BJ (cell line): ENCODE measurements around the gene ADAMTS17. TPM values are rescaled to one million over a fixed set of nuclear protein-coding genes. Genes with fewer than 3 reads are reported as not detected.

ENCODE experiments used
- CTCF ChIA-PET: fragments of 350-600 bp; formaldehyde crosslinking; extraction: SDS; loops from one replicate; lab custom pipeline; 2021; ENCODE audit warnings: antibody characterized with exemption, inconsistent platforms; lab: Yijun Ruan, JAX
- POLR2A ChIA-PET: fragments of 300-600 bp; sonication (Branson Sonifier 250); formaldehyde crosslinking; extraction: SDS; loops from one replicate; lab custom pipeline; 2021; ENCODE audit warnings: antibody characterized with exemption; lab: Charles Lee
- DNase-seq: peaks from one replicate; pipeline ENCODE4 v3.0.0-alpha.2; 2011; ENCODE audit warnings: low read depth
- H3K27me3 ChIP-seq: 2 replicates; pipeline ENCODE4 v1.6.0; 2011; ENCODE audit warnings: low read length; ENCODE audit not compliant: control insufficient read depth, insufficient read depth
- H3K36me3 ChIP-seq: 2 replicates; pipeline ENCODE4 v1.5.1; 2011; ENCODE audit warnings: low read length; ENCODE audit not compliant: control insufficient read depth, insufficient read depth
- H3K4me3 ChIP-seq: 2 replicates; pipeline ENCODE4 v1.5.1; 2011; ENCODE audit warnings: low read depth, mild to moderate bottlenecking, control low read depth, low read length
- CTCF ChIP-seq: IDR thresholded peaks from 2 replicates; pipeline ENCODE4 v1.5.1; 2011; ENCODE audit warnings: low read depth, mild to moderate bottlenecking, control low read depth, inconsistent platforms, low read length, moderate library complexity; ENCODE audit not compliant: insufficient read depth
- polyA plus RNA-seq: library from polyadenylated mRNA; depleted of rRNA; stranded (reverse); fragments of >200 nt; gene quantifications from 2 replicates; pipeline ENCODE4 v1.2.3, GENCODE V29; 2011

The ADAMTS17 gene
- polyA plus RNA-seq, 1 experiment = not detected

DNA sequence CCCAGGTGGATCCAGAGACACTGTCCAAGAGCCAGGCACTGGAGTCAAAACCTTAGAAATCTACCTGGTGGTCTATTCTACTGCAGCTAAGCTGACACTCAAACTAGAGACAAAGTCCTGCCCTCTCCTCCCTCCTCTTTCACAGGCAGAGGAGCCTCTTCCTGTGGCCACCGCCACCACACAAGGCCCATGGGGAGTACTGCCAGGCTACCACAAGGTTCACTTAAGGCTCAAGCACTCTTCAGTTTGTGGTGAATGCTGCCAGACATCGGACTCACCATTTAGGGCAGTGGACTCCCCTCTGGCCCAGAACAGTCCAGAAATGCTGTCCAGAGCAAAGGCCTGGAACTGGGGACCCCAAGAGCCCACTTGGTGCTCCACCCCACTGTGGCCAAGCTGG, 160.9 kb downstream of the ADAMTS17 start:
- TF ChIP-seq CTCF = no peak
- H3K4me3 ChIP-seq = no peak overlapping the region
- no peaks in the 10 kb centered on the region for H3K27me3 ChIP-seq
- no peak for DNase-seq
- H3K36me3 ChIP-seq = no peaks in the 10 kb centered on the region
- ChIA-PET CTCF (no interaction called here), POLR2A (no interaction called here)

GRCh38 chr15:100175406-100176114, 166.2 kb downstream of the ADAMTS17 start:
- TF ChIP-seq CTCF = no peak
- no peak for DNase-seq
- Histone ChIP-seq H3K4me3 (no peak overlapping the region), H3K36me3 (no peaks in the 10 kb centered on the region), H3K27me3 (no peaks in the 10 kb centered on the region)
- ChIA-PET POLR2A (no interaction called here), CTCF (no interaction called here)

- H3K36me3 ChIP-seq = no peaks in the 10 kb centered on the region
- DNase-seq = no peak
- TF ChIP-seq CTCF = no peak
- ChIA-PET CTCF (no interaction called here), POLR2A (no interaction called here)
- no peaks in the 10 kb centered on the region for H3K27me3 ChIP-seq
- H3K4me3 ChIP-seq = no peak overlapping the region
Observed at GRCh38 chr15:100174904-100175275, 166.9 kb downstream of the ADAMTS17 start.

DNA sequence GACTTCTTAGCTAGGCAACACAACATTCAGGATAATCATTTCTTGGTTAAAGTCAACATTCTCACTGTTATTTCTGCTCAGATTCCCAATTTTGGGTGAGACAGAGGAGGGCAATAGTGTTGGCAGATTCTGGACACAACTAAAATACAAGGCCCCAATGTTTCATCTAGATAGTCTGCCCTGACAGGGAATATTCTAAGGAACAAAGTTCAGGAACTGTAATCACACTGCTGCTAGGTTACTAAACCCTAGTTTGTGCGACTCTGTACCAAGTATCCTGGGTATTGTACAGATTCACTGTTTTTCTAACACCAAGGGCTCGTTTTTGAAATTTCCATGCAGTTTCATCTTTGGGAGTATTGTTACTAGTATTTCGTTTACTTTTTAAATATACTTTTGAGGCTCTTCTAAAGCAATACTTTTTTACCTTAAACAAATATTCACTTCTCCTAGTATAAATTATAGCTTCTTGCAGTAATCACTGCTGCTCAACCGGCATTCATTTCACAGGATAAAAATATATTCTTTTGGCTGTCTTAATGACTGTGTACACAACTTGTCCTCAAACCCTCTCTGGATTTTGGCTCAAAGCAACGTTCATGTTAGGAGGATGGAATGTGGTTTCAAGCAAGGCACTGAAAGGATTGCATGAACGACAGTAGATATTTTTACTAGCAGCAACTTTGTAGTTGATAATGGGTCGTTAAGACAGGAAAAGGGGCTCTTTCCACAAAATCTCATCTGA, 167.4 kb downstream of the ADAMTS17 start:
- POLR2A ChIA-PET = no interaction called here
- CTCF ChIA-PET = no interaction called here
- Histone ChIP-seq H3K36me3 (no peaks in the 10 kb centered on the region), H3K27me3 (no peaks in the 10 kb centered on the region), H3K4me3 (no peak overlapping the region)
- TF ChIP-seq CTCF = no peak
- no peak for DNase-seq

DNA sequence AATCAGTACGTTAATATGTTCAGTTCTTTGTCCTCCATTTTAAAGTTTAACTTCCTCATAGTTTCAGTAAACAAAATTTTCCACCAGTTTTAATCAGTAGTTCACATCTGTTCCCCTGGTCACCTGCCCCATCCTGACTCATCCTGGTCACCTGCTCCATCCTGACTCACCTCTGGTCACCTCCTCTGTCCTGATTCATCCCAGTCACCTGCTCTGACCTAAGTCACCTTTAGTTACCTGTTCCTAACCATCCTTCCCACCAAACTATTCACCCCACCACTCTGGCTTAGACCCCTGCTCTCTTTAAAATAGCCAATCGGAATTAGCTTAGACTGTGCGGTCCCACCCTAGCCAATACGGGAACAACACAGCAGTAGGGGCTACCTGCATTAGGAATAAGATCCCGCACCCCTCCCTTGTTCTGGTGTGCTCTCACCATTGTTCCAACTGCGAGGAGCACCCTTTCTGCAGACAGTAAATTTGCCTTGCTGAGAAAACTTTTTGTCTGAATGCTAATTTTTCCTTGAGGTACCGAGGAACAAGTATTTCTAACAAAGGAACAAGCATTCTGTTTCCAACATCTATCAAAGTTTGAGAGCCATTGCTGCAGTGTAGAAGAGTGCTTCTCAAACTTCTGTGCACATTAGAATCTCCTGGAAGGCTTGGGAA, 169.3 kb downstream of the ADAMTS17 start:
- H3K4me3 ChIP-seq = no peak overlapping the region
- TF ChIP-seq CTCF = no peak
- H3K36me3 ChIP-seq = no peaks in the 10 kb centered on the region
- ChIA-PET POLR2A (no interaction called here), CTCF (no interaction called here)
- no peaks in the 10 kb centered on the region for H3K27me3 ChIP-seq
- DNase-seq = no peak
